Measurements from ENCODE around the gene BST1.

DNA sequence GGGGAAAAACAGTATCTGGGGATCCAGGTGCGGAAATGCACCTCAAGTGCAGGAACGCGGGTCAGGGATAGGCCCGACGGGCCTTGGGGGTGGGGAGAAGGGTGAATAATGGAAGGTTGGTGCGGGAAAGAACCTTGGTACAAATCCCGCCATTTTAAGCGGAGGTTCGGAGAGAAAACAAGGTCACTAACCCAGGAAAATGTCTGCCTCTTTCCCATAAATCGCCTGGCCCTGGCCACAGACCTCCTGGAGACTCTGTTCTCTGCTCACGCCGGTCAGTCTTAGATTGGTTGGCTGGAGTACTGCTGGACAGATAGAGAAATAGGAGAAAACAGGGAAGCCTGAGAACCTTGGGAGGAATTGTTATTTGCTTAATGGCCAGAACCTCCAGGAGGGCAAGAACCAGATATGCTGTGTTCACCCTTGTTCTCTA is 46.8 kb upstream of the BST1 start:
- TF ChIP-seq, protein P1, sequence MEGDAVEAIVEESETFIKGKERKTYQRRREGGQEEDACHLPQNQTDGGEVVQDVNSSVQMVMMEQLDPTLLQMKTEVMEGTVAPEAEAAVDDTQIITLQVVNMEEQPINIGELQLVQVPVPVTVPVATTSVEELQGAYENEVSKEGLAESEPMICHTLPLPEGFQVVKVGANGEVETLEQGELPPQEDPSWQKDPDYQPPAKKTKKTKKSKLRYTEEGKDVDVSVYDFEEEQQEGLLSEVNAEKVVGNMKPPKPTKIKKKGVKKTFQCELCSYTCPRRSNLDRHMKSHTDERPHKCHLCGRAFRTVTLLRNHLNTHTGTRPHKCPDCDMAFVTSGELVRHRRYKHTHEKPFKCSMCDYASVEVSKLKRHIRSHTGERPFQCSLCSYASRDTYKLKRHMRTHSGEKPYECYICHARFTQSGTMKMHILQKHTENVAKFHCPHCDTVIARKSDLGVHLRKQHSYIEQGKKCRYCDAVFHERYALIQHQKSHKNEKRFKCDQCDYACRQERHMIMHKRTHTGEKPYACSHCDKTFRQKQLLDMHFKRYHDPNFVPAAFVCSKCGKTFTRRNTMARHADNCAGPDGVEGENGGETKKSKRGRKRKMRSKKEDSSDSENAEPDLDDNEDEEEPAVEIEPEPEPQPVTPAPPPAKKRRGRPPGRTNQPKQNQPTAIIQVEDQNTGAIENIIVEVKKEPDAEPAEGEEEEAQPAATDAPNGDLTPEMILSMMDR (IDR thresholded peaks at IDR 0.05) = no peak
- TF ChIP-seq POLR2AphosphoS5 (IDR thresholded peaks at IDR 0.05; ENCODE audit: low read depth, low read length) = no peak
